HG02970 (cell line): Measurements from ENCODE around the gene ZEB1.
A peak's percentile ranks its signal among the peaks of the same experiment; 100 is the strongest.

Experiments used
- ATAC-seq: cut with Tn5 transposase; IDR thresholded peaks from one replicate; pipeline ENCODE4 v1.9.1; 2021; ENCODE audit warnings: mild to moderate bottlenecking, moderate library complexity, moderate number of reproducible peaks; ENCODE audit not compliant: unreplicated experiment, low FRiP score

Gene ZEB1

DNA sequence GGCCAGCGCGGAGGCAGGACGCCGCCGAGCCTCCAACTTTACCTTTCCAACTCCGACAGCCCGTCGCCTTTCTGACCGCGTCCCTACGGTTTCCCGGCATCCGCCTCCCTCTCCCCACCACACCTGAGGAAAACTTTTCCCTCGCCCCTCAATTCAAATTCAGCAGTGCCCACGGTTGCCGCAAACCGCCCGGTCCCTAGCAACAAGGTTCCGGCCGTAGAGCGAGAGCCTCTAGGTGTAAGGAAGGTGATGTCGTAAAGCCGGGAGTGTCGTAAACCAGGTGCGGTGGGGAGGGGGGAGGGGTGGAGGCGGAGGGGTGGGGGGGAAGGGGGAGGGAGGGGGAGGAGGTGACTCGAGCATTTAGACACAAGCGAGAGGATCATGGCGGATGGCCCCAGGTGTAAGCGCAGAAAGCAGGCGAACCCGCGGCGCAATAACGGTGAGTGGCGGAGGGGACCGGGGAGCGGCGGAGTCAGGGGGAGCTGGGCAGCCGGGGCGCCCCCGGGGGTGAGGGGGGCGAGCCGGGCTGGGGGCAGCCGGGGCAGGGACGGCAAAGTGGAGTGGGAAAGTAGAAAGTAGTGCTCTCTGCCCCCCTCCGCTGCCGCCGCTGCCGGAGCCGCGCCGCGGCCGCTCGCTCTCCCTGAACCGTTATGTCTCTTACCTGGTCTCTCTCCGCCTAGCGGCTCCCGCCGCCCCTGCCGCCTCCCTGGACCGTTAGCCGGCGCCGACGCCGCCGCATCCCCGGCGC is at the start of gene ZEB1:
Gene ZEB1, plus strand, starts transcription at position 363 of the 748 bp plus-strand sequence. Its CDS starts 19 bp downstream, at position 382.
- peak; percentile 39 for ATAC-seq

DNA sequence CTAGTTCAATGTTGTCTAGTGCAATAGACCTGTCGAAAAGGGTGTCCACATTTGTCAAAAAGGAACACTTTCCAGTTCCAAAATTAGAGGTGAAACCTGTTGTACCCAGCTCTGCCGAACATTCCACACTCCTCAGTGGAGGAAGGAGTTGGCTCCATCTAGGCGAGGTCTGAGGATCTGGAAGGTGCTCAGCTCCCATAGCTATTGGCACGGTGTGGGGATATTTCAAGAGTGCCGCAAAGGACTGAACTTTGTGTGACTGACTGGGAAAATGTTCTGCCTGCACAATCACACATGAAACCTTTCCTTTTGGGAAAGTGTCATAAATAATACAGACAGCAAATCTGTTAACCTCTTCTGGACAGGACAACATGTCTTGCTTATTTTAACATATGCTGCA is 48.1 kb upstream of the ZEB1 start:
- no peak for ATAC-seq

DNA sequence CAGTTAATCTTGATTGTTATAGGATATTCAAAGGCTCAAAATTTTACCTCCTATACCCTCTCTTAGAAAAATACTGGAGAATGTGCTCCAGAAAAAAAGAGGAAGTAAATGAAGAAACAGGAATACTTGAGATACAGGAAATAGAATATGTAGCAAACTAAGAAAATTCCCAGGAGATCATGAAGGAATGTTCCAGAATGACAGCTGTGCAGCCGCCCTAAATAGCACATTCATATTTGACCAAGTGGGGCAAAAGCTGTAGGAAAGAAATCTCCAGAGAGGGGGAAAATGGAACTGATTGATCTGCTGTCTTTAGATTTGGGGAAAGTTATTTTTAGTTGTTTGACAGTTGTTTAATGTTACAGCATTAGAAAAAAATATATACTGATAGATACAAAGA is 46.2 kb upstream of the ZEB1 start:
- ATAC-seq, result no peak

DNA sequence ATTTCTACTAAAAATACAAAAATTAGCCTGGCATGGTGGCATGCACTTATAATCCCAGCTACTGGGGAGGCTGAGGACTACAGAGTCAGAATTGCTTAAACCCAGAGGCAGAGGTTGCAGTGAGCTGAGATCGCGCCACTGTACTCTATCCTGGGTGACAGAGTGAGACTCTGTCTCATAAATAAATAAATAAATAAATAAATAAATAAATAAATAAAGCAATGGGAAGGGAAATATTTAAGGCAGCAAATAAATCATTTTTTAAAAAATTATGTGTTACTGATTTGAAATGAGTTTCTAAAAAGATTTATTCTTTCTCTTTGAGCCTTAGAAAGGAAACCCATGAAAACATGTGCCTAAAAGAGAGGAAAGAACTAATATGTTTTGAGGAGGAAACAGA is 45.2 kb upstream of the ZEB1 start:
- ATAC-seq, result no peak

GRCh38 chr10:31274310-31274709 is 44.7 kb upstream of the ZEB1 start:
- no peak for ATAC-seq

- no peak for ATAC-seq
Measured at GRCh38 chr10:31278279-31278941, 40.6 kb upstream of the ZEB1 start.

GRCh38 chr10:31280972-31281371 is 38.0 kb upstream of the ZEB1 start:
- no peak for ATAC-seq

DNA sequence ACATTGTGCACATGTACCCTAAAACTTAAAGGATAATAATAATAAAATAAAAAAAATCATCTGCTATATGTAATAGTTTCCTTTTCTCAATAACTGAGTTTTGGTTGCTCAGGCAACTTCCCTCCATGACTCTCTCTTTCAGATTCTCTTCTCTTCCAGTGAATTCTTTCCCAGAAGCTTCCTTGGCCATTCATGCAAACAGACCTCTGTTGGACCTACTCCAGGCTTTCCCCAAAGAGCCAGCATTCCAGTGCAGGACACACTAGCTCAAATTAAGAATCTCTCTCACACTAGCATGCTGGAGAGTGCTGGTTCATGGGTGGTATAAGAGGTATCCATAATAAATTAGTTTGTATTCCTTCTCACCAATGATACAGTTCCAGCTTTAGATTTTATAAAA is 31.0 kb upstream of the ZEB1 start:
- ATAC-seq, result no peak

- ATAC-seq, result no peak
Measured at GRCh38 chr10:31288962-31289361, 30.1 kb upstream of the ZEB1 start.

DNA sequence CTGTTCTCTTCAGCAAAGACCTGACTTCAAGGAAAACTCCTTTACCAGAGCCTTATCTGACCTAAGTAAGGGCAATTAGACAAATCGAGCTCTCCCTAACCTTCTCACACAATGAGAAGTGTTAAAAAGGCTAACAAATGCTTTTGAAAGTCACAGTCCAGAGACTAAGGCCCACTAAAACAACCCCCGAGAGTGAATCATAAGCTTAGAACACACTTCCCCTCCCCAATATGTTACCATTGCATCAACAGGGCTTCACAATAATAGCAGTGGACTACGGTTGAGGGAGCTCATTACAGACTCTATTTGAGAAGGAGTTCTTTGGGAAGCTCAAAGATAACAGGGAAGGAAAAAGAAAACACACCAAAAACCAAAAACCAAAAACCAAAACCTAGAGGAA is 28.6 kb upstream of the ZEB1 start:
- ATAC-seq, result no peak

- no peak for ATAC-seq
Measured at GRCh38 chr10:31291123-31291522, 27.9 kb upstream of the ZEB1 start.

GRCh38 chr10:31294558-31294957 is 24.5 kb upstream of the ZEB1 start:
- no peak for ATAC-seq

- ATAC-seq, result no peak
Measured at GRCh38 chr10:31296754-31297153, 22.3 kb upstream of the ZEB1 start.

DNA sequence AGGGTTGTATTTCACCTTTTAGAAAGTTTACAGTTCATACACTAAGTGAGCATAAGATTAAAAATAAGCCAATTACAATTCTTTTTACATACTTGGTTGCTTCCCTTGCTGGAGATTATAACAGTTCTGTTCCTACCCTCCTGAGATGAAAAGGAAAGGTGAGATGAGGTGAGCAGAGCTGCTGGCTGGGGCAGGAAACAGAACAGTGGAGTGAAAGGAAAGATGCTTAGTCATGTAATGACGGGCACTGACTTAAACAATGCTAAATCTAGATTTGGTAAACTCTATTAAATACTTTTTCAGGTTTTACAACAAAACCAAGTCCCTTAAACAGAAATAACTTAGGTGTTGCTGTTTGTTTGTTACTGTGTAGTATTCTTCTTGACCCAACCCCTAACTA is 19.9 kb upstream of the ZEB1 start:
- ATAC-seq, result no peak

- ATAC-seq, result no peak
Measured at GRCh38 chr10:31303212-31303611, 15.8 kb upstream of the ZEB1 start.

DNA sequence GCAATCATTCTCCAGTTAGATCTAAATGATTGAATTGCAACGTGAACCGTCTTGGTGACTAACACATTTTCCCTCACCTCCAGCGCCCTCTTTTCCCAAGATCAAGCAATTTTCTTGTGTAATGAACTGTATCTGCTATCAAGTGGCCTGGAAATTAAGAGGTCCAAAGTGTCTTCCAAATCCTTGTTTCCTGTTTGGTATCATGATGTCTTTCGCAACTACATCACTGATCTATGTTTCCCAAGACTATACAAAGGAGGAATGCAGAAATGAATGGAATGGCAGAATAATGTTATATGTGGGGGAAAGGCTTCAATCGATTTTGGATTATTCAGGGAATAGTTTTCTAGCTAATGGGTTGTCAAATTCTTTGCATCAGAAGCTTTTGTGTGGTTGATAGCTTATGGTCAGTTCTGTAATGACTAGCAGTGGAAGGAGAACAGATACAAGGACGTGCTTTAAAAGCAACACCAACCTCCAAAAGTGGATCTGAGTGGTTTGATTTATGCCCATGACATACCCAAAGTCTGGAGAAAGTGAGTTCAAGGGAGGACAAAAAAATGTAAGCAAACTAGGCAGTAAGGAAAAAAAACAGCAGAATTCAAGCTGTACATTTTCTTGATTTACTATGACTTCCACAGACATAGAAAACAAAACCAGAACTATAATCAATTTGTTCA is 14.6 kb upstream of the ZEB1 start:
- ATAC-seq, result no peak

DNA sequence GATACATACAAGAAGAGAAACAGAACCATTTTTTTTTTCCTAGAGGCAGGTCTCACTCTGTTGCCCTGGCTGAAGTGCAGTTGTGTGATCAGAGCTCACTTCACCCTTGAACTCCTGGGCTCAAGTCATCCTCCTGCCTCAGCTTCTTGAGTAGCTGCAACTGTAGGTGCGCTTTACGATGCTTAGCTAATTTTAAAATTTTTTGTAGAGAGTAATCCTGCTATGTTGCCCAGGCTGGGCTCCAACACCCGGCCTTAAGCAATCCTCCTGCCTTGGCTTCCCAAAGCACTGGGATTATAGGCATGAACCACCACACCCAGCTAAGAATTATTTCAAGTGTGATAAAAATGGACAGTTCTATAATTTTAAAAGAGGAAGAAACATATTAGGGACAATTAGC is 5.6 kb upstream of the ZEB1 start:
- ATAC-seq, result no peak

GRCh38 chr10:31314256-31315150 is 4.5 kb upstream of the ZEB1 start:
- no peak for ATAC-seq

- ATAC-seq, result no peak
Measured at GRCh38 chr10:31315453-31315852, 3.6 kb upstream of the ZEB1 start.

GRCh38 chr10:31317171-31317570 is 1.8 kb upstream of the ZEB1 start:
- no peak for ATAC-seq
